NCI-H2107 (cell line): ENCODE results near the gene TRRAP.

Experiments
- DNase-seq: peaks from one replicate; lab custom pipeline; 2025; lab: John Stamatoyannopoulos, UW

TRRAP gene

GRCh38 chr7:99005776-99006175, 127.4 kb downstream of the TRRAP start:
- no peak for DNase-seq

- no peak for DNase-seq
Measured at GRCh38 chr7:99006739-99007424, 128.6 kb downstream of the TRRAP start.

- no peak for DNase-seq
Measured at GRCh38 chr7:99008181-99008631, 129.9 kb downstream of the TRRAP start.

GRCh38 chr7:99008921-99009530, 130.7 kb downstream of the TRRAP start:
- DNase-seq = no peak

GRCh38 chr7:99010281-99010680, 131.9 kb downstream of the TRRAP start:
- no peak for DNase-seq

- no peak for DNase-seq
Measured at GRCh38 chr7:99011341-99011705, 133.0 kb downstream of the TRRAP start.

- no peak for DNase-seq
Measured at GRCh38 chr7:99011706-99012404, 133.5 kb downstream of the TRRAP start.

- DNase-seq = no peak
Measured at GRCh38 chr7:99012722-99013121, 134.4 kb downstream of the TRRAP start.

GRCh38 chr7:99013266-99014112, 135.2 kb downstream of the TRRAP start:
- DNase-seq = no peak

GRCh38 chr7:99014113-99014985, 136.0 kb downstream of the TRRAP start:
- no peak for DNase-seq

- DNase-seq = no peak
Measured at GRCh38 chr7:99016196-99016595, 137.9 kb downstream of the TRRAP start.

- DNase-seq = no peak
Measured at GRCh38 chr7:99019523-99020412, 141.4 kb downstream of the TRRAP start.

GRCh38 chr7:99020413-99020715, 142.0 kb downstream of the TRRAP start:
- no peak for DNase-seq

- no peak for DNase-seq
Measured at GRCh38 chr7:99021941-99022560, 143.7 kb downstream of the TRRAP start.

- DNase-seq = no peak
Measured at GRCh38 chr7:99024066-99024465, 145.7 kb downstream of the TRRAP start.

GRCh38 chr7:99027241-99027640, 148.9 kb downstream of the TRRAP start:
- DNase-seq = no peak

- DNase-seq = no peak
Measured at GRCh38 chr7:99027841-99028240, 149.5 kb downstream of the TRRAP start.

- DNase-seq = no peak
Measured at GRCh38 chr7:99028261-99028973, 150.1 kb downstream of the TRRAP start.
